ENCODE data around the gene CATSPERB.

DNA sequence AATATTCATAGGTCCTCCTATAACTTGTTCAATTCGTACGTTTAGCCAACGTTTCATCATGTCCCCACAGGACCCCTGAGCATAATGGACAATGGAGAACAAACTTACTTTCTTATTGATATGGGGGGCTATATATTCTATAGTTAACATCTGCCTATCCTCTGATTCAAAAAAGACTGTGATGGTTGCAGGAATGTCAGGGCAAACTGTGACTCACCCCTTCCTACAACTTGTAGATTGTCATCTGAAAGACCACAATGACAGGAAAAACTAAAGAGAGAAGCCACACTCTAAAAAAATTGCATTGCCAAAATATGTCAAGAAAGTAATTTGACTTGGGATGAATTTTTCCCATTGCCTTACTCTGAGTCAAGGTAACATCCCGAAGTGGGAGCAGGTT, 50.8 kb downstream of the CATSPERB start:
- no peak for TF ChIP-seq POLR2A (IDR thresholded peaks at IDR 0.05)
- TF ChIP-seq, protein P1, sequence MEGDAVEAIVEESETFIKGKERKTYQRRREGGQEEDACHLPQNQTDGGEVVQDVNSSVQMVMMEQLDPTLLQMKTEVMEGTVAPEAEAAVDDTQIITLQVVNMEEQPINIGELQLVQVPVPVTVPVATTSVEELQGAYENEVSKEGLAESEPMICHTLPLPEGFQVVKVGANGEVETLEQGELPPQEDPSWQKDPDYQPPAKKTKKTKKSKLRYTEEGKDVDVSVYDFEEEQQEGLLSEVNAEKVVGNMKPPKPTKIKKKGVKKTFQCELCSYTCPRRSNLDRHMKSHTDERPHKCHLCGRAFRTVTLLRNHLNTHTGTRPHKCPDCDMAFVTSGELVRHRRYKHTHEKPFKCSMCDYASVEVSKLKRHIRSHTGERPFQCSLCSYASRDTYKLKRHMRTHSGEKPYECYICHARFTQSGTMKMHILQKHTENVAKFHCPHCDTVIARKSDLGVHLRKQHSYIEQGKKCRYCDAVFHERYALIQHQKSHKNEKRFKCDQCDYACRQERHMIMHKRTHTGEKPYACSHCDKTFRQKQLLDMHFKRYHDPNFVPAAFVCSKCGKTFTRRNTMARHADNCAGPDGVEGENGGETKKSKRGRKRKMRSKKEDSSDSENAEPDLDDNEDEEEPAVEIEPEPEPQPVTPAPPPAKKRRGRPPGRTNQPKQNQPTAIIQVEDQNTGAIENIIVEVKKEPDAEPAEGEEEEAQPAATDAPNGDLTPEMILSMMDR (IDR thresholded peaks at IDR 0.05), result no peak
